ENCODE data around the gene TP53BP2. TPM values are rescaled to one million over a fixed set of nuclear protein-coding genes. Genes with fewer than 3 reads are reported as not detected.

TP53BP2 gene
- total RNA-seq, 4 donors from 2014 or later: 16.4 to 33.2 (median 29.2) TPM

DNA sequence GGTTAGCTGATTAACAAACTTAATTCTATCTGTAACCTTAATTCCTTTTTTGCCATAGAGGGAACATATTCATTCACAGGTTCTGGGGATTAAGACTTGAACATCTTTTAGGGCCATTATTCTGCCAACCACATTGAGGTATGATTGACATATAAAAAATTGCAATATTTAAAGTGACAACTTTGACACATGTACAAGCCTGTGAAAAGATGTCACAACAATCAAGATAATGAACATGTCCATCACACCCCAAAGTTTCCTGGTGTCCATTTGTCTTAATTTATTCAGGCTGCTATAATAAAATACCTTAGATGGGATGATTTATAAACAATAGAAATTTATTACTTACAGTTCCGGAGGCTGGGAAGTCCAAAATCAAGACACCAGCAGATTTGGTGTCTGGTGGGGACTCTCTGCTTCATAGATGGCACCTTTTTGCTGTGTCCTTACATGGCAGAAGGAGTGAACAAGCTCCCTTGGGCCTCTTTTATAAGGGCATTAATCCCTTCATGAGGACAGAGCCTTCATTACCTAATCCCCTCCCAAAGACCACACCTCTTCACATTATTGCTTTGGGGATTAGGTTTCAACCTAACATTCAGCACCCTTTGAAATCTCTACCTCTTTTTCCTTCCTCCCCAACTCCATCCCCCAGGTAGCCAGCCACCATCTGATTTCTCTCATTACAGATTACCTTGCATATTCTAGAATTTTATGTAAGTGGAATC lies 33.0 kb upstream of the TP53BP2 start:
- Histone ChIP-seq H3K9me3 (no peaks in the 10 kb centered on the region), H3K36me3 (no peaks in the 10 kb centered on the region), H3K4me3 (no peak overlapping the region), H3K27ac (no peak overlapping the region), H3K4me1 (no peaks in the 10 kb centered on the region), H3K27me3 (no peaks in the 10 kb centered on the region)
- DNase-seq: no peak
- TF ChIP-seq CTCF (IDR thresholded peaks at IDR 0.05) (no peak), POLR2A (IDR thresholded peaks at IDR 0.05) (no peak)
- intact Hi-C loops (cut with DNase I): no loop called here
- WGBS, 2 donors: 81 to 86% methylated on average over 1 of the region's 1 CpG

DNA sequence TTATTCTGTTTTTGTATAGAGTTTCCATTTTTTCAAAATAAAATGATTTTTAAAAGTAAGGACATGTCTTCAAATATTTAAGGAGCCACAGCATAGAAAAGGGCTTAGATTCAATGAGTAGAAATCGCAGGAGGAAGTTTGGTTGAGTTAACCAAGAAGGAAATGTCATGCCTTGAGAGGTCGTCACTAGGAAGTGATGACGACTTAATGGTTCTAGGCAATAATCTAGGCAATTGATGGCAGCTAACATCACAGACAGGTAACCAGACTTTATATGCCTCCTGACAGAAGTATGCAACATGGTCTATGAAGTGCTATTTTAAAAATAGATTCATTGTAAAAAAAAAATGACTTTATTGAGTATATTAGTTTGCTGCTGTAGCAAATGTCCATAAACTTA lies 32.1 kb upstream of the TP53BP2 start:
- H3K4me3 ChIP-seq: no peak overlapping the region
- no peak overlapping the region for H3K27ac ChIP-seq
- TF ChIP-seq CTCF (IDR thresholded peaks at IDR 0.05) (no peak), POLR2A (IDR thresholded peaks at IDR 0.05) (no peak)
- H3K4me1 ChIP-seq: no peaks in the 10 kb centered on the region
- no peaks in the 10 kb centered on the region for H3K36me3 ChIP-seq
- WGBS, 2 donors: 60 to 62% methylated on average over 3 of the region's 3 CpGs
- DNase-seq: no peak
- H3K27me3 ChIP-seq: no peaks in the 10 kb centered on the region
- intact Hi-C loops (cut with DNase I): no loop called here
- H3K9me3 ChIP-seq: no peaks in the 10 kb centered on the region

- Histone ChIP-seq H3K27me3 (no peaks in the 10 kb centered on the region), H3K4me1 (no peaks in the 10 kb centered on the region), H3K4me3 (no peak overlapping the region), H3K36me3 (no peaks in the 10 kb centered on the region), H3K9me3 (no peaks in the 10 kb centered on the region), H3K27ac (no peak overlapping the region)
- intact Hi-C loops (cut with DNase I): no loop called here
- WGBS, 2 donors: 55 to 63% methylated on average over 6 of the region's 6 CpGs
- no peak for DNase-seq
- TF ChIP-seq CTCF (IDR thresholded peaks at IDR 0.05) (no peak), POLR2A (IDR thresholded peaks at IDR 0.05) (no peak)
Measured at GRCh38 chr1:223876590-223876989, 30.8 kb upstream of the TP53BP2 start.

DNA sequence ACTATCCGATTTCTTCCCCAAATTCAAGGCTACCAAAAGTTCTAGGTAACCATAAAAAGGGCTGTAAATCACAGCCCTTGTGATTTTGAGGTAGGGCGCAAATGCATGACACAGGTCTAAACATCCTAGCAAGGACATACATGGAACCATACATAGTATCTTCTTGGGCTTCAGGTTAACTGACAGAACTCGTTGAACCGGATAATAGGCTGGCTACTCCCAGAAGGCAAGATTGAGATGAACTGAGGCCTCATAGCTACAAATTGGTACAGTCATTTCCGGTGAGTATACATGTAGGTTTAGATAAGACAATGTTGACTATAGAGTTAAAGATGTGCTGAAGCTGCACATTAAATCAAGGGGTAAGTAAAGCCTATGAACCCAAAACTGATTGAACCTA lies 27.3 kb upstream of the TP53BP2 start:
- WGBS, 2 donors: 77 to 89% methylated on average over 5 of the region's 5 CpGs
- Histone ChIP-seq H3K4me3 (no peak overlapping the region), H3K36me3 (no peaks in the 10 kb centered on the region), H3K27me3 (peaks cover 0 to 12% (median 0%) of the 10 kb centered on the region in 4 donors), H3K27ac (no peak overlapping the region), H3K9me3 (no peaks in the 10 kb centered on the region), H3K4me1 (no peaks in the 10 kb centered on the region)
- intact Hi-C loops (cut with DNase I): no loop called here
- TF ChIP-seq CTCF (IDR thresholded peaks at IDR 0.05): no peak
- TF ChIP-seq POLR2A (IDR thresholded peaks at IDR 0.05): no peak
- DNase-seq: no peak

GRCh38 chr1:223872308-223872901 lies 26.7 kb upstream of the TP53BP2 start:
- intact Hi-C loops (cut with DNase I): no loop called here
- Histone ChIP-seq H3K27ac (no peak overlapping the region), H3K4me1 (no peaks in the 10 kb centered on the region), H3K27me3 (peaks cover 0 to 12% (median 0%) of the 10 kb centered on the region in 4 donors), H3K36me3 (no peaks in the 10 kb centered on the region), H3K4me3 (no peak overlapping the region), H3K9me3 (no peaks in the 10 kb centered on the region)
- no peak for TF ChIP-seq CTCF (IDR thresholded peaks at IDR 0.05)
- TF ChIP-seq POLR2A (IDR thresholded peaks at IDR 0.05): no peak
- DNase-seq: no peak
- 71 to 81% methylated on average over 5 of the region's 5 CpGs for WGBS, 2 donors
